Measurements from ENCODE around the gene RITA1.

The RITA1 gene

DNA sequence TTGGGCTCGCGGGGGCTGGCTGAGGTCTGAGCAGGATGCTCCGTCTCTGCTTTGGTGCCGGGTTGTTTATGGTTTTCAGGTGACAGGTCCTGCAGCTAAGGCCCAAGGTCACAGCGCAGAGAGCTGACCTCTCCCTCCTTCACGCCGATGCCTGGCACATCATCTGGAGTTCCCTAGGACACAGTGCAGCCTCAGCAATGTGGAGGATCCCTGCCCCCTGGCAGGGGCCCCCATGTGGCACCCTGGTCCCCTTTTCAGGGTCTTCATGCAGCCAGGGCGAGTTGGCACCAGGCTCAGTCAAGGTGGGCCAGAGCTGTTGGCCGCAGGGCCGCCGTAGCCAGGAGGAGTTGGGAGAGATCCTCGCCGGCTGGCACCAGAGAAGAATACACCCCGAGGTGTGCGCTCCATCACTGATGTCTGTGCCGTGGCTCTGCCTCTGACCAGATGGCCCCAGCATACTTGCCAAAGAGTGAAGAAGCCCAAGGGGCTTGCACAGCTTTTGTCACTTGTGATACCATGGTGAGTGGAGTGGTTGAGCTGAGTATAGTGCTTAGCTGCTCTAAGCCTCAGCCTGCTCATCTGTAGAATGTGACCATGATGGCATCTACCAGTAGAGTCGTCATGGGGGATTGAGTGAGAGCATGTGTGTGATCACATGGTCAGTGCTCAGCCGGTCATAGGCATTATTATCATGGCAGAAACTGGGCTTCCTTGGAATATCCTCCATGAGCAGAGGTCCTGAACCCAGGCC is 46.7 kb downstream of the RITA1 start:
- no peak for DNase-seq

DNA sequence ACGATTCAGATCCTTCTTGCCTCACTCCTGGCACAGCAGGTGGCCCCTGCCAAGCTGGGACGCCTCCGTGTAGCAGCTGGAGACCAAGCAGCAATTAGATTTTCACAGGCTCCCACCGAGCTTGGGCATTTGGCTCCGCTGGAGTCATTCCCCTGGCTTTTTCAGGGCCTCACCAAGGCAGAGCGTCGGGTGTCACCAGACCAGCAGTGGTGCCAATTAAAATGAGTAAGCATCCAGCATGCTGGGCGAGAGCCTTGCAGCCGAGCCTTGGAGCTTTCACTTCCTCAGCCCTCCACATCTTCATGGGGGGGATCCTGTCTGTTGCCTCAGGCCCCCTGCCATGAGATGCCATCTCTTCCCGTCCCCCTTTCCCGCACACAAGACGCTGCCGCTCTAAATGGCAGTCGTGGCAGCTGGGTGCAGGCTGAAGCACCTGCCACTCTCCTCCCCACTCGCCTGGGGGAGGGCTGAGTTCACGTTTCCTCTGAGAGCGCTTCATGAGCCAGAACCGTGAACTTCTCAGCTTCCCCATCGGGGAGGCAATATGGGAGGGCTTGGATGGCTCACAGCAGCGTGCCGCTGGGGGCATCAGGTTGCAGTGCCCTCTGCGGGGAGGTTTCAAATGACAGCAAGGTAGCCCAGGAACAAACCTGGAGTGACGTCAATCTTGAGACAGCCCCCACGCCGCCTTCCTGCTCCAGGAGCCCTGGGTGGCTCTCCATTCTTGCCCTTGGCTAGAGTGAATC is 47.5 kb downstream of the RITA1 start:
- DNase-seq: no peak

GRCh38 chr12:113233967-113234366 is 48.4 kb downstream of the RITA1 start:
- no peak for DNase-seq

- no peak for DNase-seq
Observed at GRCh38 chr12:113234483-113234882, 49.0 kb downstream of the RITA1 start.

- DNase-seq: no peak
Observed at GRCh38 chr12:113235976-113236375, 50.5 kb downstream of the RITA1 start.

- no peak for DNase-seq
Observed at GRCh38 chr12:113236539-113237399, 51.2 kb downstream of the RITA1 start.

- DNase-seq: peak; percentile 8
Observed at GRCh38 chr12:113237748-113238147, 52.2 kb downstream of the RITA1 start.

- DNase-seq: no peak
Observed at GRCh38 chr12:113238309-113238708, 52.8 kb downstream of the RITA1 start.

- DNase-seq: no peak
Observed at GRCh38 chr12:113239288-113239771, 53.8 kb downstream of the RITA1 start.

- DNase-seq: no peak
Observed at GRCh38 chr12:113239811-113240331, 54.4 kb downstream of the RITA1 start.

GRCh38 chr12:113240395-113240794 is 54.9 kb downstream of the RITA1 start:
- DNase-seq: no peak

- DNase-seq: peak; percentile 44
Observed at GRCh38 chr12:113241191-113242025, 55.9 kb downstream of the RITA1 start.
